Loucy (cell line): ENCODE measurements around the gene KYNU.

Source experiments
- EZH2phosphoT487 ChIP-seq: fragments of 200-600 bp; IDR thresholded peaks from 2 replicates; pipeline ENCODE4 v1.6.1; 2018; ENCODE audit warnings: antibody characterized with exemption, mild to moderate bottlenecking, moderate library complexity, borderline replicate concordance
- TF ChIP-seq, protein P1 (sequence below): fragments of 200-600 bp; sonication (generic); conservative IDR thresholded peaks from 2 replicates; pipeline ENCODE4 v1.5.1; 2014; ENCODE audit warnings: mild to moderate bottlenecking, antibody characterized with exemption, low read length

DNA sequence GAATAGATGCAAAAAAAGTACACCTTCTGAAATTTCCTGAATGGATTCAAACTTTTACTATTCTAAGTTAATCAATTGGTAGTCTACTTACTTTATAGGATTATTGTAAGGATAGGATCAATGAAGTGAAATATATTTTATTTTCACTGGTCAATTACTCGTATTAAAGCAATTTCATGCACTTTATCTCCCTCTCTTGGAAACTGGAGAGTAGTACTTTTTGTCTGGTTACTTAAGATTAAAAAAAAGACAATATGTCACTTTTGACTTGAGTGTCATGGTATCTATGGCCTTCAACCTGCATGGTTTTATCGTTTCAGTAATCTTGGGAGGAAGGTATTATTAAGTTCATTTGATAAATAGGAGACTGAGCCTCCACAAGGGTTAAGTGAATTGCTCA lies 1.0 kb upstream of the KYNU start:
- TF ChIP-seq, protein P1, sequence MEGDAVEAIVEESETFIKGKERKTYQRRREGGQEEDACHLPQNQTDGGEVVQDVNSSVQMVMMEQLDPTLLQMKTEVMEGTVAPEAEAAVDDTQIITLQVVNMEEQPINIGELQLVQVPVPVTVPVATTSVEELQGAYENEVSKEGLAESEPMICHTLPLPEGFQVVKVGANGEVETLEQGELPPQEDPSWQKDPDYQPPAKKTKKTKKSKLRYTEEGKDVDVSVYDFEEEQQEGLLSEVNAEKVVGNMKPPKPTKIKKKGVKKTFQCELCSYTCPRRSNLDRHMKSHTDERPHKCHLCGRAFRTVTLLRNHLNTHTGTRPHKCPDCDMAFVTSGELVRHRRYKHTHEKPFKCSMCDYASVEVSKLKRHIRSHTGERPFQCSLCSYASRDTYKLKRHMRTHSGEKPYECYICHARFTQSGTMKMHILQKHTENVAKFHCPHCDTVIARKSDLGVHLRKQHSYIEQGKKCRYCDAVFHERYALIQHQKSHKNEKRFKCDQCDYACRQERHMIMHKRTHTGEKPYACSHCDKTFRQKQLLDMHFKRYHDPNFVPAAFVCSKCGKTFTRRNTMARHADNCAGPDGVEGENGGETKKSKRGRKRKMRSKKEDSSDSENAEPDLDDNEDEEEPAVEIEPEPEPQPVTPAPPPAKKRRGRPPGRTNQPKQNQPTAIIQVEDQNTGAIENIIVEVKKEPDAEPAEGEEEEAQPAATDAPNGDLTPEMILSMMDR = no peak
- TF ChIP-seq EZH2phosphoT487 = no peak
